ENCODE data around the gene TP63.

The TP63 gene

GRCh38 chr3:189941125-189941524 lies 309.9 kb downstream of the TP63 start:
- DNase-seq, result no peak

GRCh38 chr3:189941679-189942078 lies 310.5 kb downstream of the TP63 start:
- DNase-seq, result no peak

GRCh38 chr3:189942948-189943347 lies 311.8 kb downstream of the TP63 start:
- no peak for DNase-seq

- no peak for DNase-seq
Measured at GRCh38 chr3:189944285-189945145, 313.3 kb downstream of the TP63 start.

GRCh38 chr3:189945935-189946709 lies 314.9 kb downstream of the TP63 start:
- no peak for DNase-seq

Measured in cortex of kidney (tissue), 1 donor.